ENCODE results near the gene SEPTIN10.

DNA sequence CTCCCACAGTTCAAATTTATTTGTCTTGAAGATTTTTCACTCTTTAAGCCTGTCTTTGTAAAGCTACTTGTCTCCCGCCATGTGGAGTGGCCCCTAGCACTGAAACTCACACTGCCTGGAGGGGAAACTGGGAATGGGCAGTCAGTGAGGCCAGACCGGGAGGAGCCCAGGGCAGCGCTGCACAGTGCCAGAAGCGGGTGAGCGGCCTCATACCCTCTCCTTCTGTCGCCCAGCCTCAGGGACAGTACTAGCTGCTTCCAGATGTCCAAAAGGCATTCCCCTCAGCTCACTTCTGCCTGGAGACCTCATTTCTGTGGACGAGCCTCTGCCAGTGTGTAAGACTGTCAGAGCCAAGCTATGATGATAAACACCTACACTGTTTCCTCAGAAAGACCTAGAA, 79.9 kb downstream of the SEPTIN10 start:
- TF ChIP-seq, protein P1, sequence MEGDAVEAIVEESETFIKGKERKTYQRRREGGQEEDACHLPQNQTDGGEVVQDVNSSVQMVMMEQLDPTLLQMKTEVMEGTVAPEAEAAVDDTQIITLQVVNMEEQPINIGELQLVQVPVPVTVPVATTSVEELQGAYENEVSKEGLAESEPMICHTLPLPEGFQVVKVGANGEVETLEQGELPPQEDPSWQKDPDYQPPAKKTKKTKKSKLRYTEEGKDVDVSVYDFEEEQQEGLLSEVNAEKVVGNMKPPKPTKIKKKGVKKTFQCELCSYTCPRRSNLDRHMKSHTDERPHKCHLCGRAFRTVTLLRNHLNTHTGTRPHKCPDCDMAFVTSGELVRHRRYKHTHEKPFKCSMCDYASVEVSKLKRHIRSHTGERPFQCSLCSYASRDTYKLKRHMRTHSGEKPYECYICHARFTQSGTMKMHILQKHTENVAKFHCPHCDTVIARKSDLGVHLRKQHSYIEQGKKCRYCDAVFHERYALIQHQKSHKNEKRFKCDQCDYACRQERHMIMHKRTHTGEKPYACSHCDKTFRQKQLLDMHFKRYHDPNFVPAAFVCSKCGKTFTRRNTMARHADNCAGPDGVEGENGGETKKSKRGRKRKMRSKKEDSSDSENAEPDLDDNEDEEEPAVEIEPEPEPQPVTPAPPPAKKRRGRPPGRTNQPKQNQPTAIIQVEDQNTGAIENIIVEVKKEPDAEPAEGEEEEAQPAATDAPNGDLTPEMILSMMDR (IDR thresholded peaks at IDR 0.05; ENCODE audit: insufficient read depth, low read depth, low read length): no peak
- no peak for TF ChIP-seq EZH2 (IDR thresholded peaks at IDR 0.05; ENCODE audit: insufficient read depth, low read length)

All from astrocyte (in vitro differentiated cells and primary cell).